ENCODE results near the gene WWOX. TPM values are rescaled to one million over a fixed set of nuclear protein-coding genes. Genes with fewer than 3 reads are reported as not detected.

Gene WWOX
- total RNA-seq, 1 experiment from 2014 or later, result 15.6 TPM

GRCh38 chr16:78571434-78571833 is 472.0 kb downstream of the WWOX start:
- no peaks in the 10 kb centered on the region for H3K9me3 ChIP-seq (ENCODE audit: control insufficient read depth, low read depth, low read length)
- no peak overlapping the region for H2BK5ac ChIP-seq (ENCODE audit: insufficient read length, low read length)
- H3K4me1 ChIP-seq (ENCODE audit: insufficient read depth, low read length), result no peaks in the 10 kb centered on the region
- H4K20me1 ChIP-seq (ENCODE audit: control insufficient read depth, insufficient read depth, insufficient read length), result no peaks in the 10 kb centered on the region
- H3K14ac ChIP-seq (ENCODE audit: insufficient read depth, low read length), result no peak overlapping the region
- H3K56ac ChIP-seq (ENCODE audit: insufficient read length, low read depth, low read length), result no peak overlapping the region
- H3K9ac ChIP-seq (ENCODE audit: extremely low read depth, insufficient read length, low read length), result no peak overlapping the region
- H2AK5ac ChIP-seq (ENCODE audit: insufficient read length, low read length), result no peak overlapping the region
- no peak for TF ChIP-seq CTCF (conservative IDR thresholded peaks at IDR 0.05)
- DNase-seq, result no peak
- H4K91ac ChIP-seq (ENCODE audit: insufficient read length, low read depth, low read length), result no peak overlapping the region
- no peak overlapping the region for H3K27ac Mint-ChIP-seq
- H4K5ac ChIP-seq (ENCODE audit: insufficient read length, low read depth, low read length), result no peak overlapping the region
- no peaks in the 10 kb centered on the region for H3K23me2 ChIP-seq (ENCODE audit: insufficient read length, low read depth, low read length, poor library complexity, severe bottlenecking)
- WGBS (ENCODE audit: extremely low coverage, insufficient read length, low lambda C conversion rate), result no CpG with 5 or more reads among the region's 8 CpGs
- H2BK12ac ChIP-seq (ENCODE audit: insufficient read length, low read depth, low read length), result no peak overlapping the region
- H3K9me3 Mint-ChIP-seq, result no peaks in the 10 kb centered on the region
- no peak overlapping the region for H3K18ac ChIP-seq (ENCODE audit: insufficient read length, low read depth, low read length)
- H3K27ac ChIP-seq (ENCODE audit: insufficient read length, low read depth, low read length), result no peak overlapping the region
- H3K27me3 Mint-ChIP-seq (ENCODE audit: low read depth), result no peaks in the 10 kb centered on the region
- H3K36me3 Mint-ChIP-seq (ENCODE audit: insufficient read depth in 1 of 3, low read depth in 3 of 3), result no peaks in the 10 kb centered on the region
- H3K4me1 Mint-ChIP-seq, result no peaks in the 10 kb centered on the region
- no peak overlapping the region for H3T11ph ChIP-seq (ENCODE audit: low read length)
- H2BK20ac ChIP-seq (ENCODE audit: low read depth, low read length, poor library complexity, severe bottlenecking), result no peak overlapping the region
- no peaks in the 10 kb centered on the region for H3K27me3 ChIP-seq (ENCODE audit: insufficient read depth, low read length)
- H3K79me1 ChIP-seq (ENCODE audit: insufficient read depth, low read depth, low read length, poor library complexity, severe bottlenecking), result no peaks in the 10 kb centered on the region
- no peak overlapping the region for H2AFZ ChIP-seq (ENCODE audit: low read length)
- no peak overlapping the region for H2BK120ac ChIP-seq (ENCODE audit: low read depth, low read length, poor library complexity, severe bottlenecking)
- H3K79me2 ChIP-seq (ENCODE audit: insufficient read depth, low read length), result no peaks in the 10 kb centered on the region
- H3K4me3 Mint-ChIP-seq, result no peak overlapping the region
- no peak overlapping the region for H3K4ac ChIP-seq (ENCODE audit: low read depth, low read length)
- no peak overlapping the region for H3K23ac ChIP-seq (ENCODE audit: insufficient read length, low read depth, low read length)
- H2BK15ac ChIP-seq (ENCODE audit: low read depth, low read length), result no peak overlapping the region
- H3K4me2 ChIP-seq (ENCODE audit: insufficient read depth, insufficient read length, low read length), result no peak overlapping the region
- H4K8ac ChIP-seq (replicated peaks; ENCODE audit: insufficient read length, low read depth, low read length), result no peak overlapping the region
